ENCODE data around the gene EVA1A.
A peak's percentile ranks its signal among the peaks of the same experiment; 100 is the strongest.

Gene EVA1A

DNA sequence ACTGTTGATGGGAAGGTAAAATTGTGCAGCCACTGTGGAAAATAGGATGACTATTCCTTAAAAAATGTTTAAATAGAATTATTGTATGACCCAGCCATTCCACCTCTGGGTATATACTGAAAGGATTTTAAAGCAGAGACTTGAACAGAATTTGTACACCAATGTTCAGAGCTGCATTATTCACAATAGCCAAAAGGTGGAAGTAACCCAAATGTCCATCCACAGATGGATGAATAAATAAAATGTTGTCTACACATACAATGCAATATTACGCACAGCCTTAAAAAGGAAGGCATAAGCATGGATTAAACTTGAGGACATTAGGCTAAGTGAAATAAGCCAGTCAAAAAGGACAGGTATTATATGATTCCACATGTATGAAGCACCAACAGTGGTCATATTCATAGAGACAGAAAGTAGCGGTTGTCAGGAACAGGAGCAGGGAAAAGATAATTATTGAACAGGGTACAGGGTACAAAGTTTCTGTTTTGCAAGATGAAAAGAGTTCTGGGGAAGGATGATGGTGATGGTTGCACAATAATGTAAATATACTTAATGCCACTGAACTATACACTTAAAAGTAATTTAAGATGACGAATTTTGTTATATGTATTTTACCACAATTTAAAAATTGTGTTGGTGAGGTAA lies 39.4 kb downstream of the EVA1A start:
- no peak for FAIRE-seq
- DNase-seq (ENCODE audit: insufficient read length, low spot score), result no peak

DNA sequence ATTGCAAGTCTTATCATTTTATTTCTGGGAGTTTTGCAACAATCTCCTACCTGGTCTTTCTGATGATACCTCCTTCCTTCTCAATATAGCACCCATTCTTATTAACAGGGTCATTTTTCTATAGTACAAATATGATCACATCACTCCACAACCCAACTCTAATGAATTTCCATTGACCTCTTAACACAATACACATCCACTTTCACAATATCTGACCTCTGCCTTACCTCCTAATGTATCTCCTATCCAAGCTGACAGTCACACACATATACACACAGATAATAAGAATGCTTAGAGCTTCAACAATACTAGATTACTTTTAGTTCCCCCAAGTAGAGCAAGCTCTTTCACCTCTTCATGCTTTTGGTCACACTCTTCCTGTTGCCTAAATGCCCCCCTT lies 40.9 kb downstream of the EVA1A start:
- DNase-seq (ENCODE audit: insufficient read length, low spot score) (no peak), FAIRE-seq (no peak)

DNA sequence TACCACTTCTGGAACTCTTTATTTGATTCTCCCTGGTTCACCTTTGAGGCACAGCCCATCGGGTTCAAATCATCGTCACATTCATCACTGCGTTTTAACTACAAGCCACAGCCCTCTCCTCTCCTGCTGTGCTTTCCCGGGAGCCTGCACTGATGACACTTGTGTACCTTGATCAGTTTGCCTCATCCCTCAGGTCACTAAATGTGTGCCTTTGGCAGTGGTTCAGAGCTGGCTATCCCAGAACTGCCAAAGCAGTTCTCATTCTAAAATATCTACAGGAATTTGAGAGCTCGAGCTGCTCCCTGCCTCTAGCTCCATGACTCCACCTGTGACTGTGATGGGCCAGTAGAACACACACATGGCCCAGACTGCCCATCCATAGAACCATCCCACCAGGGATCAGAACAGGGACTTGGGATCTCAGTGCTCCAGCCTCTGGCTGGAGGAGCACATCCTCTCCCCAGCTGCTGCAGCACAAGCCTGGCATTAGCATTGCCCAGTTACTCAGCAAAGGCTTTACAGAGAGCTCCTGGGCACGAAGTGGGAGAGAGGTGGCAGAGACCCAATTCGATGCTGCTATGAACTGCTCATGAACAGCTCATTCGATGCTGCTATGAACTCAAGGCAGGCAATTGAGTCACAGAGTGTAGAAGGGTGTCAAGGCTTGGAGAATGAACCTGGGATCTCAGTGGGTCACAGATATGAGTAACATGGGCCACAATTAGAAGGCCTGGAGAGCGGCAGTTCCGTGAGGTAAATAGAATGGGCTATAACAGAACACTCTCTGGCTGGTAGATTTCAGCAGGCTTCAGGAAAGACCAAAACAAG lies 41.9 kb downstream of the EVA1A start:
- DNase-seq (ENCODE audit: insufficient read length, low spot score) (no peak), FAIRE-seq (no peak)

DNA sequence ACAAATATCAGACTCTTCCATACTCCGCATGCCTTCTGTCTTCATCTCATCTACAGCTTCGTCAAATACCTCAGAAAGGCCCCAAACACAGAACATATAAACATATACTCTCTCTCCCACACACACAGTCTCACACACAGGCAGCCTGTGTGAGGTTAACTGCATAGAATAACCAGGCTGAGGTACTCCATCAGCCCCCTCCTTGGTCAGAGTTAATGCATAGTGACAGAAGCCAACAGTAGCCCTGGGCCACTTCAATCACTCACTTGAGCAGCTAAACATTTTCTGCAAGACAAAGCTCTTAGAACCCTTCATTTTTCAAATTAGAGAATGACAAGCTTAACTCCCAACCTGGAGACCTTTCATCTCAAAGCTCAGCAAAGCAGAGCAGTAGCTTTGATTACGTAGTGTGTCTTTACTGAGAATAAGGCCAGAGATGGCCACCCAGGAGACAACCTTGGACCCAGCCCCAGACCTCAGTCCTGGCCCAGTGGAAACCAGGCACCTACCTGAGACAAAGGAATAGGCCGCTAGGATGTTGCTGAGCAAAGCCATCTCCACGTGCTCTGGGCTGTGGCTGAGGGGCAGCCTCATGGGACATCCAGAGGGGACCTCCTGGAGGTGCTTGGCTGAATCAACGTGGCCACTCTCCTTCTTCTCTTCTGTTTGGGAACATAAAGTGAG lies 43.0 kb downstream of the EVA1A start:
- no peak for FAIRE-seq
- no peak for DNase-seq (ENCODE audit: insufficient read length, low spot score)

DNA sequence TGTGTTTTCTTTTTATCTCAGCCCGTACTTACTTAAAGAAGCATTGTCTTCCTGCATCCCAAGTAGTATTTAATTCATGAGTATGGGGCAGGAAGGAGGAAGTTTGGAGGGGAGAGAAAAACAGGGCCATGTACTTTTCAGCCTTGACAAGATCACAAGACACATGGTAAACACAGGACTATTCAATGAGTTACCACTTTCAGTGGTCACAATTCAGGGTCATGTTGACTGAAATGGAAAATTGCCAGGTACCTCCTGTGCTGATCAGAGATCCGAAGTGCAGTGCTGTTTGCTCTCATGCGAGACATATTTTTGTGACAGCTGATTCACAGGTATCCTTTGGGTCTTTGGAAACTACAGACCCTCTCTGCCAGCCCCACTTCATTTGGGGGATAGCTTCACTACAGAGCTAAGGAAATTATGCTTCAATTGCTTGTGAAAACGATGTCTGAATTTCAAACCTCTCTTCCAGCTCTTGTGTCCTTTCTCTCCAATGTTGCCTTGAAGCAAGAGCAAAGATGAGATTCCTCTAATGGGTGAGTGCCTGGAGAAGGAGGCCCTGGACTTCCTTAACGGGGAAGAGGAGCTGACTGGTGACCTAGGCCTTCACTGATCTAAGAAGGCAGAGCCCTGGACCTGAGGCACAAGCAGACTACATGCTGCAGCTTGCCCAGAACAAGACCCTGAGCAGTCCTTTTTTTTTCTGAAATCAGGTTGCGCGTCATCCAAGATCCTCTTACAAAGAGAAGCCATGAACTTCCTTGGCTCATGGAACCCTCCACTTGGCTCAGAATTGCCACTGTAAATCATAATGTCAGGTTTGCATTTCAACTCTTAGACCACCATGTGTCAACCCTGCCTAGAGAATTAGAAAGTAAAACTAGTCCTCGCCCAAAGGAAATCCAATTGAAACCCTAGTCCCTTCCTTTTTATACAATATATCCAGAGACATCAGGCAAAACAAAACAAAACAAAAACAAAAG lies 44.1 kb downstream of the EVA1A start:
- no peak for FAIRE-seq

DNA sequence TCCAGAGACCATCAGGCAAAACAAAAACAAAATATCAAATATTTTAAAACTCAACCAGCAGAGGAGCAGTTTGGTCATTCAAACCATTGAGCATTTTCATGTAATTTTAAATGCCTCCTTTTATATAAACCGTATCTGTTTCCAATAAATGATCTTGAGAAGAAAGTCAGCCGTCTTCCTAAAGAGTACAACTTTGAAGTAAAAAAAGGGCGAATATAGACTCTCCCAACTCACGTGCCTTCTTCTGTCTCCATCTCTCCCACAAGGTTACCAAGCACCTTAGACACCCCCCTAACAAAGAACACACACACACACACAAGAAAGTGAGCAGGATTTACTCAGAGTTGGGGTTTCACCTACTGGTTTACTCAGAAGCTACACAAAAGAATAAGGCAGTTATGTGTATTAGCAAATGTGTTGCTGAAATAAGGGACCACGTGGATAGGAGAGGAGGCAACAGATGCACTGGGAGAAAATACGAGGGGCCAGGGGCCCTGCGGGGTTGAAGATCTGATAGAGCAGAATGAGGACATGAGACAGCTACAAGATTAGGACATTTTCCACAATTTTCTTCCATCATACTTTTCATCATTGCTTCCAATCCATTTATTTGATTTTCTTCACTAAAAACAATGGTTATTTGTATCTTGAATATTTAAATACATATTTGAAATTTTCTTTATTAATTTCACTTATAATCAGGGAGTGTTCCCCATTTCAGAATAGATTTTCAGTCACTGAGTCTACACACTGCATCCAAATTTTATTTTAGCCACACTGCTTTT lies 45.0 kb downstream of the EVA1A start:
- FAIRE-seq (no peak), DNase-seq (ENCODE audit: insufficient read length, low spot score) (no peak)

More for the DNA sequence above, 44.1 kb downstream of the EVA1A start:
- DNase-seq (ENCODE audit: insufficient read length, low spot score), result no peak

DNA sequence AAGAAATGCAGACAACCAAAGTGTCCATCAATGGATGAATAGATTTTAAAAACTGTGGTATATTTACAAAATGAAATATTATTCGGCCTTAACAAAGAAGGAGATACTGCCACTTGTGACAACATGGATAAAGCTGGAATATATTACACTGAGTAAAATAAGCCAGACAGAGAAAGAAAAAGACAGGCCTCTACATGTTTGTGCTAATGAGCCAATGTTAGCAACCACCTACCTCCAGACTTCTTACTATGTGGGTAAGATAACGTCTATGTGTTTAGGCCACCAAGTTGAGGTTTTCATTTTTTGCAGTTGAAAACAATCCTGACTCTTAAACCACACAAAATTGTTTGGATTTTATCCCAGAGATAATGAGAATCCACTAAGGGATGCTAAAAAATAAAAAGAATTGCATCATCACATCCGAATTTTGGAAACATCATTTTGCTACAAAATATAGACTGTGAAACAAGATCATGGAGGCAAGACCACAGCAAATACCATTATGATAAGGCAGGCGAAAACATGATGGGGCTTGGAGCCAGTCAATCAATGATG lies 47.0 kb downstream of the EVA1A start:
- DNase-seq (ENCODE audit: insufficient read length, low spot score), result no peak
- no peak for FAIRE-seq

DNA sequence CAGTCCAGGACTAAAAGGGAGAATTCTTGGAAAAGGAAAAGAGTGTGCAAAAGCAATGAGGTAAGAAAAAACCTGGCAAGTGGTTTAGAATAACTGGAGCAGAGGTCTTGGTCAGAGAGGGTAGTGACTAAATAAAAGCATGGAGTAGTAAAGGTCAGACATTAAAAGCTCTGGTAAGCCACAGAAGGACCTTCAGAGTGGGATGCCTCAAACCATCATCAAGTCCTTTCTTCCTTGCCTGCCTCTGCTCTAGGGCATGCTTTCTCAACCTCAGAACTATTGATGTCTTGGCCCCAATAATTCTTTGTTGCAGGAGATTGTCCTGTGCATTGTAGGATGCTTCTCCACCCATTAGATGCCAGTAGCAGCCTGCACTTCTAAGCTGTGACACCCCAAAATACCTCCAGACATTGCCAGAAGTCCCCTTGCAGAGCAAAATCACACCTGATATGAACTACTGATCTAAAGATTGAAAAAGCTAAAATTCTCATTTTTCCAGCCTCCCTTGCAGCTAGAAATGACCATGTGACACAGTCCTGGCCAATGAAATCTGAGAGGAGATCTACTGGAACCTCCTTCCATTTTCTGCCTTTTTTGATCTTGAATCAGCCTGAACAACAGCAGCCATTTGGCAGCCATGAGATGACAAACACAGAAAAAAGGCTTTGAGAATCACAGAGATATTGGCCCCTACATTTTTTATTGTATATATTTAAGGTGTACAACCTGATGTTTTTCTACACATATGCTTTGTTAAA lies 48.1 kb downstream of the EVA1A start:
- DNase-seq (ENCODE audit: insufficient read length, low spot score) (no peak), FAIRE-seq (no peak)

DNA sequence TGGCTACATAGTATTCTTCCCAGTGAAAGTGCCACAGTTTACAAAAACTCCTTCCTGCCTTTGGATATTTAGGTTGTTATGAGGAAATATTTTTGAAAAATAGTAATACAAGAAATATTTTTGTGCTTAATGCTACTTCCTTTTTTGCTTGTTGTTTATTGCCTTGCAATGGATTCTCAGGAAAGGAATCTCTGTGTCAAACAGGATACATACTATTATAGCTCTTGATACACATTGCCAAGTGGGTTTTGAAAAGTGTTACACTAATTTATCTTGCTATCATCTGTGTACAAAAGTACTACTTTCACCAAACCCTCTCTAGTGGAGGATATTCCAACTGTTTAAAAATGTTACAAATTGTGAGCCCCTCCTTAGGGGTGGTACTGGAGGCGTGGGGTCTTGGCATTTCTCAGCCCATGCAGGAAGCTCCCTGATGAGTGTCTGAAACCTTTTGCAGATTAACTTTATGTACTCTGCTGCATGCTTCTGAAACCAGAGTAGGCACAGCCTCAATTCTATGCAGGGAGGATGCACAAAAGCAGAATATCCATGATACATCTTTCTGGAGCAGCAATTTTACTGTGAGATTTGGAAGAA lies 54.5 kb downstream of the EVA1A start:
- DNase-seq (ENCODE audit: insufficient read length, low spot score), result no peak
- no peak for FAIRE-seq

DNA sequence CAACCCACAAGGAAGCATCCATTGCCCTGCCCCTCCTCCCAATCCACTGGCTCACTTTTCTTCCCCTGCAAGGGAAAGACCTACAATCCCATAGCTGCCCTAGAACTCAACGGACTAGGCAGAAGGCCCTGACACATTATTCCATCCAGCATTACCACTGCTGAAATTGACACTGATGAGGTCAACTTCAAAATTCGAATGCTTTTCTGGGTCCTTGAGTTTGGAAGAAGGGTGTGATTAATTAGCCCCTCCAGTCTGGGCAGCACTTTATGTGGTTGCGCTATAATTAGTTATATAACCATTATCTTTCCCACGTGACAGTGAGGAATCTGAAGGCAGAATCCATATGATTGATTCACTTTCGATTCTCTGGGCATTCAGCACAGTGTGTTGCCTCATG lies 55.7 kb downstream of the EVA1A start:
- no peak for DNase-seq (ENCODE audit: insufficient read length, low spot score)
- no peak for FAIRE-seq

DNA sequence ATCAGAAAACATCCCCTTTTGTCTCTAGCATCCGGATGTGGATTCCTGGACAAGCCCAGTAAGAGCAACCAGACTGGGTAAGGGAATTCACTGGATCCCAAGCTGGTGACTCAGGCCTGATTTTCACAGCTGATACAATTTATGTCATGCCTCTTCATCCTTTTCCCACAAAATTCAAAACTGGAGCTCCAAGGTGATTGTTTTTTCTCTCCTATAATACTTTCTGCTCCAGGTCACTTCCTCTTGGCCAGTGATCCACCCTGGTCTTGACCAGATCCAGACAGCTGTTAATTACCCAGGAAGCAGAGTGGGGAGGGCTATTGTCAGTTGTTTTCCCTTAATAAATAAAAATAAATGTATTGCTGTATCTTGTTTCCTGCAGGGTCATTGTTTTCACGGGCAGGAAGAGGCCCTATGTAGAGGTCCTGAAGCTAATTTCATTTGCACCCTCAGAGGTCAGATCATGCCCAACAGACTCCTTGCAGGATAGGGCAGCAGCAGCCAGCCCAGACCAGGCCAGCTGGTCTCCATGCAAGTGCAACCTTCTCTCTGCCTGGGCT lies 57.6 kb downstream of the EVA1A start:
- peak; percentile 63 for DNase-seq (ENCODE audit: insufficient read length, low spot score)
- FAIRE-seq, result peak; percentile 59

DNA sequence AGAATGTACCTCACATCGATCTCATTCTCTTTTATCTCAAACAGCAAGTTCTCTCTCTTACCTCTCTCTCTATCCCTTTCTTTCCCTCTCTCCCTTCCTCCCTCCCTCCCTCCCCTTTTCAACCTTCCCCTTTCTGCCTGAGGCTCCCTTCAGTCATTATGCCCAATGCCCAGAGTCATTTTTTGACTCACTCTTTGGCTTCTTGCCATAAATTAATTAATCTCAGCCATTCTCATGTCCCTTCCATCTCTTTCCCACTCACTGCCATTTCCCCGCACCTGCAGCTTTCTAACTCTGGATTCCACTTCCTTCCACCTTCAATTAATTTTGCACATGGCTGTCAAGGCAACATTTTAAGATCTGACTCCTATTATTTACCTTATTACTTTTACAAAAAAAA lies 60.1 kb downstream of the EVA1A start:
- FAIRE-seq (no peak), DNase-seq (ENCODE audit: insufficient read length, low spot score) (no peak)

DNA sequence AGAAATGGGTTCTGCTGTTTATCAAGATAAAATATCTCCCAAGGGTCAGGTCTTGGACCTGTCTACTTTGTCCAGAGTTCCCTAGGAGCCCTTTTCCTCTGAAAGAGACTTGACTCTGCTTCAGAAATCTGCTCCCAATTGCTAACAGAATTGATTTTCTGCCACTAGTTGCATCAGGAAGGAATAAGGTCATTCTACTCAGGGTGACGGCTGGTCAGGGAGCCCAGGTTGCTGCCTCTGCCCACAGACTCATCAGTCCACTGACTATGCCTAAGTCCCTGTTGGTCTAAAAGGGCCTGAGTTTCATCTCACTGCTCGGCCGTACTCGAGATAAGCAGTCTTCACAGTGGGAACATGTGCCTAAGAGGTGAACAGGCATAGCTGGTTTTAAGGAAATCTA lies 61.2 kb downstream of the EVA1A start:
- FAIRE-seq (no peak), DNase-seq (ENCODE audit: insufficient read length, low spot score) (no peak)

DNA sequence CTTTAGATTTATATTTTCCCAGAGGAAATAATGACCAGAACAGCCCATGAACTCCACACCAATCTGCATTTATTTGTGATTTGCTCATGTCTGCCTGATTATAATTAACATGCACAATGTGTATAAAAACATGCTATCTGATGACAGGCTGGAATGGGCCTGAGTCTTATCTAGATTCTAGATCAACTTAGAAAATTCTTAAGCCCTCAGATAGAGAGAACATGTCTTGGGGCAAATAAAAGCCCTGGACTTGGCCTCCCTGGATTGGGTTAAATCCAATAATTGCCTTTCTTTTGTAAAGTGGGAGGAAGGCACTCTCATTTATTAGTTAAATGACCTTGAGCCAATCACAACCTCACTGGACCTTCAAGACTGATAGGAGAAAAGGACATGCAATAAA lies 61.8 kb downstream of the EVA1A start:
- no peak for FAIRE-seq
- no peak for DNase-seq (ENCODE audit: insufficient read length, low spot score)

DNA sequence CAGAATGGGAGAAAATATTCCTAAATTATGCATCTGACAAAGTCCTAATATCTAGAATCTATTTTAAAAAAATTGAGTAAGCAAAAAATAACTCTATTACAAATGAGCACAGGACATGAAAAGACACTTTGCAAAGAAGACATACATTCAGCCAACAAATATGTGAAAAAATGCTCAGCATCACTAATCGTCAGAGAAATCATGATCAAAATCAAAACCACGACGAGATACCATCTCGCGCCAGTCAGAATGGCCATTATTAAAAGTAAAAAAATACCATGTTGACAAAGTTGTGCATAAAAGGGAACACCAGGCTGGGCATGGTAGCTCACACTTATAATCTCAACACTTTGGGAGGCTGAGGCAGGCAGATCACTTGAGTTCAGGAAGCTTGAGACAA lies 63.5 kb downstream of the EVA1A start:
- DNase-seq (ENCODE audit: insufficient read length, low spot score) (no peak), FAIRE-seq (no peak)

DNA sequence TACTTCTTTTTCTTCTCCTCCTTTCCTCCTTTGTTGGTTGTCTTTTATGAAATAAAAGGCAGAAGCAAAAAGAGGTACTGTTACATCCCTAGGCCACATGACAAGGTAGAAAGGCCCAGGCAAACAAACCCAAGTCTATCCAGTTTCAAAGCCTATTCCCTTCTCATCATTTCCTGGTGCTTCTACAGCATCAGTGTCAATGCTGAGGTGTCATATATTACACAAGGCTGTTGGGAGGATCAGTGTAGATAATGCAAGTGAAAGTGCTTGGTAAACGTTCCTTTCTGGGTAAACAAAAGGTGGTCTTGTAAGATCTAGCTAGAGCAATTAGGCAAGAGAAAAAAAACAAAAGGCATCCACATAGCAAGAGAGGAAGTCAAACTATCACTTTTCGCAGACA lies 64.9 kb downstream of the EVA1A start:
- no peak for DNase-seq (ENCODE audit: insufficient read length, low spot score)
- FAIRE-seq, result no peak

DNA sequence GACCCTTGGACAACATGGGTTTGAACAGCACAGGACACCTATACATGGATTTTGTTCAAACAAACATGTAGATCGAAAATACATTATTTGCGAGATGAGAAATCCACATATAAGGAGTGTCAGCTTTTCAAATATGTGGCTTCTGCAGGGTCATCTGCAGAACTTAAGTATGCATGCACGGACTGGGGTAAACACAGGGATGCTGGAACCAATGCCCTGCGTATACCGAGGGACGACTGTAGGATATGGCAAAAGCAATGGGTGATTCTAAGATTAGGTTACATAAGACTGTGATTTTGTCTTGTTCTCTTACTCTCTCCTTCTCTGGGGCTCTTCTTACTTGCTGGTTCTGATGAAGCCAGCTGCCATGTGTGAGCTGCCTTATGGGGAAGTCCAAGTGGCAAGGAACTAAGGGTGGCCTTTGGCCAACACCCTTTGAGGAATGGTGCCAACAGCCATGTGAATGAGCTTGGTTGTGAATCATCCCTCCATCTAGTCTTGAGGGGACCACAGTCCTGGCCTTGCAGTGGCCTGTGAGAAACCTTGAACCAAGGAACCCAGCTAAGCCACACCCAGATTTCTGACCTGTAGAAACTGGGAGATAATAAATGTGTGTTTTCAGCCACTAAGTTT lies 66.5 kb downstream of the EVA1A start:
- DNase-seq (ENCODE audit: insufficient read length, low spot score), result no peak
- FAIRE-seq, result no peak

DNA sequence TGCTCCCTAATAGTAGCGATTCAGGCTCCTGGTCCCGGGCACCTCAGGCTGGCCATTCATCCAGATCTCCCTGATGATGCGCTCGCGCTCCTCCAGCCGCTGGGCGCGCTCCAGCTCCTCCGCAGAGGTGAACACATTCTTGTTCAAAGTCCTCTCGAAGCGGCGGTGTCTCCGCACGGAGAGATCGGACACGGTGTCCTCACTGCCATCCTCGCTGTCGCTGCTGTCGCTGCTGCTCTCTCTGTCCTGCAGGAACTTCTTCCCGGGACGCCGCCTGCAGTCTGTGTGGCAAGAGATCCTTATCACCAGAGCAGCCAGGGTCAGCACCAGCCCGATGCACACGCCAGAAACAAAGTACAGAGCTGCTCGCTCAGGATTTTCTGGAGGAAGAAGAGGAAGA lies 67.5 kb downstream of the EVA1A start:
- FAIRE-seq (no peak), DNase-seq (ENCODE audit: insufficient read length, low spot score) (no peak)
